Islet precursor cell (in vitro differentiated cells): ENCODE results near the gene DCP1A.
"Not testable (repeated sequence)": the region's sequence is repeated elsewhere in the genome, so short reads cannot be mapped to it uniquely, and the experiment has no call there.

Experiments
- DNase-seq: peaks from one replicate; pipeline ENCODE4 v3.0.0-alpha.2; 2018

The DCP1A gene

GRCh38 chr3:53327986-53328385 is 19.4 kb downstream of the DCP1A start:
- DNase-seq = not testable (repeated sequence)

- DNase-seq = peak; percentile 71
These were observed 23.2 kb downstream of the DCP1A start for GRCh38 chr3:53324105-53324504.

GRCh38 chr3:53320697-53321096 is 26.6 kb downstream of the DCP1A start:
- no peak for DNase-seq

- no peak for DNase-seq
These were observed 28.8 kb downstream of the DCP1A start for GRCh38 chr3:53318522-53318921.

GRCh38 chr3:53312832-53313231 is 34.5 kb downstream of the DCP1A start:
- no peak for DNase-seq

- DNase-seq = no peak
These were observed 35.5 kb downstream of the DCP1A start for GRCh38 chr3:53311882-53312281.

- DNase-seq = no peak
These were observed 43.4 kb downstream of the DCP1A start for GRCh38 chr3:53303957-53304356.

- no peak for DNase-seq
These were observed 43.8 kb downstream of the DCP1A start for GRCh38 chr3:53303549-53303948.

GRCh38 chr3:53300826-53301225 is 46.5 kb downstream of the DCP1A start:
- no peak for DNase-seq

- DNase-seq = not testable (repeated sequence)
These were observed 47.7 kb downstream of the DCP1A start for GRCh38 chr3:53299611-53300023.

GRCh38 chr3:53295410-53295809 is 51.9 kb downstream of the DCP1A start:
- DNase-seq = no peak

GRCh38 chr3:53293867-53294266 is 53.5 kb downstream of the DCP1A start:
- no peak for DNase-seq

GRCh38 chr3:53288214-53288613 is 59.1 kb downstream of the DCP1A start:
- no peak for DNase-seq

GRCh38 chr3:53287131-53287629 is 60.2 kb downstream of the DCP1A start:
- DNase-seq = peak; percentile 65

GRCh38 chr3:53286727-53287126 is 60.6 kb downstream of the DCP1A start:
- DNase-seq = no peak

- no peak for DNase-seq
These were observed 64.8 kb downstream of the DCP1A start for GRCh38 chr3:53282581-53282980.

- no peak for DNase-seq
These were observed 68.7 kb downstream of the DCP1A start for GRCh38 chr3:53278667-53279066.

- DNase-seq = no peak
These were observed 72.3 kb downstream of the DCP1A start for GRCh38 chr3:53274938-53275605.

GRCh38 chr3:53273146-53273670 is 74.1 kb downstream of the DCP1A start:
- no peak for DNase-seq

- peak; percentile 100 for DNase-seq
These were observed 77.2 kb downstream of the DCP1A start for GRCh38 chr3:53269888-53270880.

- DNase-seq = not testable (repeated sequence)
These were observed 78.2 kb downstream of the DCP1A start for GRCh38 chr3:53269193-53269592.

GRCh38 chr3:53267766-53268165 is 79.6 kb downstream of the DCP1A start:
- DNase-seq = no peak

- no peak for DNase-seq
These were observed 82.6 kb downstream of the DCP1A start for GRCh38 chr3:53264718-53265117.

- DNase-seq = no peak
These were observed 83.4 kb downstream of the DCP1A start for GRCh38 chr3:53263907-53264306.
